CD14-positive monocyte (primary cell): ENCODE data around the gene GAREM1. TPM values are rescaled to one million over a fixed set of nuclear protein-coding genes. Genes with fewer than 3 reads are reported as not detected.

Experiments
- DNase-seq, 3 donors: peaks; one replicate each; pipeline ENCODE4 v3.0.0-alpha.2; 2011 to 2022
- H2AFZ ChIP-seq: 2 replicates; pipeline ENCODE4 v1.6.0; 2012; ENCODE audit warnings: mild to moderate bottlenecking, low read depth, low read length, inconsistent platforms; ENCODE audit not compliant: insufficient read depth, poor library complexity, severe bottlenecking
- H3K27ac ChIP-seq, 2 donors: 1 replicate in 1 of 2; 2 replicates in 1 of 2; pipeline ENCODE4 v1.5.1; 2012 to 2013; ENCODE audit warnings: low read length in 2 of 2, control low read depth in 1 of 2, inconsistent platforms in 1 of 2, low read depth in 1 of 2, mild to moderate bottlenecking in 1 of 2
- H3K27me3 ChIP-seq, 2 donors: one replicate each; pipeline versions ENCODE4 v1.6.0 to v1.6.1; 2011 to 2013; ENCODE audit warnings: low read length in 2 of 2; ENCODE audit not compliant: control insufficient read depth in 2 of 2, insufficient read depth in 2 of 2
- H3K36me3 ChIP-seq, 2 donors: replicated peaks in 1 of 2; 1 replicate in 1 of 2; 2 replicates in 1 of 2; pipeline versions ENCODE4 v1.5.1 to v1.6.1; 2012 to 2013; ENCODE audit warnings: low read length in 2 of 2, control low read depth in 1 of 2, inconsistent platforms in 1 of 2, mild to moderate bottlenecking in 1 of 2; ENCODE audit not compliant: insufficient read depth in 2 of 2, control insufficient read depth in 1 of 2
- H3K4me1 ChIP-seq, 2 donors: 1 replicate in 1 of 2; 2 replicates in 1 of 2; pipeline versions ENCODE4 v1.5.1 to v1.6.1; 2012 to 2013; ENCODE audit warnings: low read length in 2 of 2, control low read depth in 1 of 2, inconsistent platforms in 1 of 2, mild to moderate bottlenecking in 1 of 2, moderate library complexity in 1 of 2; ENCODE audit not compliant: insufficient read depth in 2 of 2, control insufficient read depth in 1 of 2
- H3K4me2 ChIP-seq: replicated peaks from 2 replicates; pipeline ENCODE3; 2012; ENCODE audit warnings: low read length, moderate library complexity, mild to moderate bottlenecking; ENCODE audit not compliant: poor library complexity, severe bottlenecking; ENCODE audit errors: extremely low read depth
- H3K4me3 ChIP-seq, 3 experiments: fragments of 200-600 bp in 1 of 3; sonication (generic) in 1 of 3; replicated peaks in 1 of 3; 1 replicate in 2 of 3; 2 replicates in 1 of 3; pipeline ENCODE4 v1.5.1; 2011 to 2013; ENCODE audit warnings: low read length in 3 of 3, mild to moderate bottlenecking in 3 of 3, control low read depth in 2 of 3, low read depth in 2 of 3, inconsistent platforms in 1 of 3, moderate library complexity in 1 of 3
- H3K79me2 ChIP-seq: 2 replicates; pipeline ENCODE4 v1.6.0; 2012; ENCODE audit warnings: mild to moderate bottlenecking, control low read depth, inconsistent platforms, low read length, moderate library complexity; ENCODE audit not compliant: insufficient read depth
- H3K9ac ChIP-seq: 2 replicates; pipeline ENCODE4 v1.6.0; 2017; ENCODE audit warnings: low read length, mild to moderate bottlenecking; ENCODE audit not compliant: insufficient read depth, poor library complexity, severe bottlenecking
- H3K9me3 ChIP-seq, 2 donors: replicated peaks in 1 of 2; 1 replicate in 1 of 2; 2 replicates in 1 of 2; pipeline versions ENCODE4 v1.5.1 to v1.6.1; 2012 to 2013; ENCODE audit warnings: low read length in 2 of 2, control low read depth in 1 of 2; ENCODE audit not compliant: control insufficient read depth in 1 of 2, insufficient read depth in 1 of 2
- H4K20me1 ChIP-seq: 2 replicates; pipeline ENCODE4 v1.6.0; 2012; ENCODE audit warnings: mild to moderate bottlenecking, low read length, control low read depth, moderate library complexity; ENCODE audit not compliant: insufficient read depth
- H3K27ac Mint-ChIP-seq, 7 donors: one replicate each; pipeline ENCODE4 v1.8.0; 2020; ENCODE audit warnings: mild to moderate bottlenecking in 7 of 7, mixed read lengths in 7 of 7, moderate library complexity in 6 of 7, inconsistent platforms in 2 of 7
- H3K27me3 Mint-ChIP-seq, 3 donors: one replicate each; pipeline ENCODE4 v1.8.0; 2021 to 2022; ENCODE audit warnings: low read depth in 3 of 3, mild to moderate bottlenecking in 3 of 3, mixed read lengths in 3 of 3, moderate library complexity in 3 of 3, inconsistent platforms in 1 of 3
- H3K36me3 Mint-ChIP-seq, 2 donors: one replicate each; pipeline ENCODE4 v1.8.0; 2020; ENCODE audit warnings: mixed read lengths in 2 of 2, inconsistent platforms in 1 of 2, mild to moderate bottlenecking in 1 of 2
- H3K4me1 Mint-ChIP-seq: one replicate; pipeline ENCODE4 v1.8.0; 2020; ENCODE audit warnings: mild to moderate bottlenecking, mixed read lengths
- H3K4me3 Mint-ChIP-seq, 2 donors: one replicate each; pipeline ENCODE4 v1.8.0; 2020; ENCODE audit warnings: mild to moderate bottlenecking in 2 of 2, mixed read lengths in 2 of 2, moderate library complexity in 1 of 2
- H3K9me3 Mint-ChIP-seq, 7 donors: one replicate each; pipeline ENCODE4 v1.8.0; 2020 to 2022; ENCODE audit warnings: mixed read lengths in 7 of 7, mild to moderate bottlenecking in 6 of 7, moderate library complexity in 6 of 7, inconsistent platforms in 2 of 7
- CTCF ChIP-seq: fragments of 200-600 bp; IDR thresholded peaks from one replicate; pipeline ENCODE4 v1.8.0; 2022; ENCODE audit warnings: antibody characterized with exemption, mild to moderate bottlenecking
- WGBS: methylation state at CpG from one replicate; pipeline ENCODE4 v1.1.5; 2013; ENCODE audit warnings: missing lambda C conversion rate; ENCODE audit not compliant: insufficient coverage; 5-methylcytosine and 5-hydroxymethylcytosine counted together
- intact Hi-C, 2 donors: fragments of 100-400 bp; cut with micrococcal nuclease; formaldehyde crosslinking; loops; one replicate each; pipeline versions ENCODE4 v1.15.0 to v1.15.1; 2023
- polyA plus RNA-seq, 3 donors: library from polyadenylated mRNA; depleted of rRNA in 1 of 3; unstranded in 2 of 3; stranded (reverse) in 1 of 3; fragments of 300-500 nt in 2 of 3; fragments of >200 nt in 1 of 3; fragmentation: Illumina TruSeq in 2 of 3; gene quantifications; 1 replicate in 2 of 3; 2 replicates in 1 of 3; pipeline ENCODE4 v1.2.3, GENCODE V29; 2012 to 2021

Gene GAREM1
- polyA plus RNA-seq, 3 donors = 0.24 TPM; not detected in 2

- Histone ChIP-seq H3K4me2 (no peak overlapping the region), H2AFZ (no peak overlapping the region), H4K20me1 (no peaks in the 10 kb centered on the region), H3K4me3 (no peak overlapping the region), H3K9me3 (no peaks in the 10 kb centered on the region), H3K79me2 (no peaks in the 10 kb centered on the region), H3K4me1 (peaks cover 0 to 3% of the 10 kb centered on the region in 2 donors), H3K27me3 (no peaks in the 10 kb centered on the region), H3K27ac (no peak overlapping the region), H3K9ac (no peak overlapping the region), H3K36me3 (no peaks in the 10 kb centered on the region)
- Mint-ChIP-seq H3K4me3 (no peak overlapping the region), H3K4me1 (peaks cover 5% of the 10 kb centered on the region), H3K9me3 (peaks cover 0 to 5% (median 0%) of the 10 kb centered on the region in 7 donors), H3K36me3 (no peaks in the 10 kb centered on the region), H3K27me3 (no peaks in the 10 kb centered on the region), H3K27ac (no peak overlapping the region)
- no peak for TF ChIP-seq CTCF
- intact Hi-C loops = no loop called here
- WGBS = 87% methylated on average over 3 of the region's 5 CpGs
- DNase-seq = no peak
Observed at GRCh38 chr18:32420084-32420750, 50.5 kb downstream of the GAREM1 start.

- no peak for DNase-seq
- H3K4me1 Mint-ChIP-seq = peaks cover 5% of the 10 kb centered on the region
- Histone ChIP-seq H3K4me2 (no peak overlapping the region), H2AFZ (no peak overlapping the region), H3K36me3 (no peaks in the 10 kb centered on the region), H3K27ac (no peak overlapping the region), H3K9me3 (no peaks in the 10 kb centered on the region), H3K4me1 (peaks cover 0 to 3% of the 10 kb centered on the region in 2 donors), H3K4me3 (no peak overlapping the region), H3K27me3 (no peaks in the 10 kb centered on the region), H4K20me1 (no peaks in the 10 kb centered on the region), H3K79me2 (no peaks in the 10 kb centered on the region), H3K9ac (no peak overlapping the region)
- WGBS = 100% methylated on average over 1 of the region's 5 CpGs
- H3K27me3 Mint-ChIP-seq = no peaks in the 10 kb centered on the region
- H3K27ac Mint-ChIP-seq = no peak overlapping the region
- no peaks in the 10 kb centered on the region for H3K36me3 Mint-ChIP-seq
- no peak overlapping the region for H3K4me3 Mint-ChIP-seq
- TF ChIP-seq CTCF = no peak
- intact Hi-C loops = no loop called here
- peaks cover 0 to 6% (median 0%) of the 10 kb centered on the region in 7 donors for H3K9me3 Mint-ChIP-seq
Observed at GRCh38 chr18:32418148-32418547, 52.5 kb downstream of the GAREM1 start.
